Neural progenitor cell (in vitro differentiated cells): ENCODE data around the gene GDF7. TPM values are rescaled to one million over a fixed set of nuclear protein-coding genes. Genes with fewer than 3 reads are reported as not detected.

Experiments
- DNase-seq: peaks from one replicate; pipeline ENCODE4 v3.0.0-alpha.2; 2016; ENCODE audit warnings: low spot score
- H2AFZ ChIP-seq: fragments of 200-600 bp; sonication (generic); replicated peaks from 2 replicates; pipeline ENCODE4 v1.6.1; 2016; ENCODE audit warnings: antibody characterized with exemption
- H3F3A ChIP-seq: fragments of 200-600 bp; sonication (generic); 2 replicates; pipeline ENCODE4 v1.6.1; 2016; ENCODE audit warnings: antibody characterized with exemption, low read depth
- H3K27ac ChIP-seq: fragments of 200-600 bp; sonication (generic); 2 replicates; pipeline ENCODE4 v1.5.1; 2016; ENCODE audit warnings: mild to moderate bottlenecking
- H3K27me3 ChIP-seq: fragments of 200-600 bp; sonication (generic); 2 replicates; pipeline ENCODE4 v1.6.1; 2016; ENCODE audit warnings: mild to moderate bottlenecking, moderate library complexity
- H3K36me3 ChIP-seq: fragments of 200-600 bp; sonication (generic); 2 replicates; pipeline ENCODE4 v1.5.1; 2016
- H3K4me1 ChIP-seq: fragments of 200-600 bp; sonication (generic); 2 replicates; pipeline ENCODE4 v1.6.1; 2016; ENCODE audit warnings: mixed run types
- H3K4me2 ChIP-seq: fragments of 200-600 bp; sonication (generic); 2 replicates; pipeline ENCODE4 v1.6.1; 2016
- H3K4me3 ChIP-seq: fragments of 200-600 bp; sonication (generic); 2 replicates; pipeline ENCODE4 v1.5.1; 2016
- H3K79me2 ChIP-seq: fragments of 200-600 bp; sonication (generic); 2 replicates; pipeline ENCODE4 v1.6.1; 2016; ENCODE audit warnings: low read depth
- H3K9ac ChIP-seq: fragments of 200-600 bp; sonication (generic); 2 replicates; pipeline ENCODE4 v1.6.1; 2016
- H3K9me3 ChIP-seq: fragments of 200-600 bp; sonication (generic); 2 replicates; pipeline ENCODE4 v1.5.1; 2016; ENCODE audit warnings: low read depth
- H4K20me1 ChIP-seq: fragments of 200-600 bp; sonication (generic); 2 replicates; pipeline ENCODE4 v1.6.1; 2016; ENCODE audit warnings: low read depth
- H3K27ac Mint-ChIP-seq: 3 replicates; pipeline ENCODE4 v1.8.0; 2021; ENCODE audit warnings: mixed read lengths
- H3K27me3 Mint-ChIP-seq: 2 replicates; pipeline ENCODE4 v1.8.0; 2022; ENCODE audit warnings: low read depth, mild to moderate bottlenecking, inconsistent platforms, moderate library complexity, mixed read lengths; ENCODE audit not compliant: insufficient read depth
- H3K36me3 Mint-ChIP-seq: 3 replicates; pipeline ENCODE4 v1.8.0; 2021; ENCODE audit warnings: mixed read lengths
- H3K4me1 Mint-ChIP-seq: 3 replicates; pipeline ENCODE4 v1.8.0; 2021; ENCODE audit warnings: mixed read lengths
- H3K4me3 Mint-ChIP-seq: 3 replicates; pipeline ENCODE4 v1.8.0; 2021; ENCODE audit warnings: mild to moderate bottlenecking, moderate library complexity, mixed read lengths
- H3K9me3 Mint-ChIP-seq: 3 replicates; pipeline ENCODE4 v1.8.0; 2020; ENCODE audit warnings: mixed read lengths
- EZH2 ChIP-seq: fragments of 200-600 bp; sonication (generic); IDR thresholded peaks from 2 replicates; pipeline ENCODE4 v1.6.1; 2017; ENCODE audit warnings: antibody characterized with exemption, mild to moderate bottlenecking, moderate library complexity
- EZH2phosphoT487 ChIP-seq: fragments of 200-600 bp; sonication (generic); IDR thresholded peaks from 2 replicates; pipeline ENCODE4 v1.6.1; 2017; ENCODE audit warnings: antibody characterized with exemption
- total RNA-seq: library from RNA; depleted of rRNA; stranded (reverse); fragments of >200 nt; gene quantifications from 2 replicates; pipeline ENCODE4 v1.2.3, GENCODE V29; 2015; ENCODE audit warnings: low replicate concordance
- TF ChIP-seq, protein P1 (sequence below): fragments of 200-600 bp; sonication (generic); IDR thresholded peaks from 2 replicates; pipeline ENCODE4 v1.5.1; 2017; ENCODE audit warnings: antibody characterized with exemption, mild to moderate bottlenecking

The GDF7 gene
- total RNA-seq, 1 donor from 2014 or later, result not detected

DNA sequence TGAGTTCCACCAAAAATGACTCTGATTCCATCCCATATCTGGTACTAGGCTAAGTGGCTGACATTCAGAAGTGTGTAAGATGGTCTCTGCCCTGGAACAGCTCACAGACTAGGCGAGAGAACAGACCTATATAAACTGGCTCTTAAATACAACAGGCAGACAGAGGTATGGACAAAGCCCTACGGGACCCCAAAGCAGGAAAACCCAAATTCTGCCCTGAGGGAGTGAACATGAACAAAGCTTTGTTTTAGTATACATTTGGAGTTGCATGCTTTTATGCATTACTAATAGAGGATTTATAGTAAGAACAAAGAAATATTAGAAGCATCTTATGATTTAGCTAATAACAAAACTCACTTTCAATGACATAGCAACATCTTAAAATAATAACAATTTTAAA, 25.1 kb downstream of the GDF7 start:
- Histone ChIP-seq H3K27ac (no peak overlapping the region), H3K27me3 (no peaks in the 10 kb centered on the region), H3K36me3 (no peaks in the 10 kb centered on the region), H4K20me1 (peaks cover 4% of the 10 kb centered on the region), H3K9me3 (no peaks in the 10 kb centered on the region), H3K4me3 (no peak overlapping the region), H3K79me2 (no peaks in the 10 kb centered on the region), H3K4me1 (no peaks in the 10 kb centered on the region), H2AFZ (no peak overlapping the region), H3F3A (no peaks in the 10 kb centered on the region), H3K9ac (no peak overlapping the region), H3K4me2 (no peak overlapping the region)
- TF ChIP-seq, protein P1, sequence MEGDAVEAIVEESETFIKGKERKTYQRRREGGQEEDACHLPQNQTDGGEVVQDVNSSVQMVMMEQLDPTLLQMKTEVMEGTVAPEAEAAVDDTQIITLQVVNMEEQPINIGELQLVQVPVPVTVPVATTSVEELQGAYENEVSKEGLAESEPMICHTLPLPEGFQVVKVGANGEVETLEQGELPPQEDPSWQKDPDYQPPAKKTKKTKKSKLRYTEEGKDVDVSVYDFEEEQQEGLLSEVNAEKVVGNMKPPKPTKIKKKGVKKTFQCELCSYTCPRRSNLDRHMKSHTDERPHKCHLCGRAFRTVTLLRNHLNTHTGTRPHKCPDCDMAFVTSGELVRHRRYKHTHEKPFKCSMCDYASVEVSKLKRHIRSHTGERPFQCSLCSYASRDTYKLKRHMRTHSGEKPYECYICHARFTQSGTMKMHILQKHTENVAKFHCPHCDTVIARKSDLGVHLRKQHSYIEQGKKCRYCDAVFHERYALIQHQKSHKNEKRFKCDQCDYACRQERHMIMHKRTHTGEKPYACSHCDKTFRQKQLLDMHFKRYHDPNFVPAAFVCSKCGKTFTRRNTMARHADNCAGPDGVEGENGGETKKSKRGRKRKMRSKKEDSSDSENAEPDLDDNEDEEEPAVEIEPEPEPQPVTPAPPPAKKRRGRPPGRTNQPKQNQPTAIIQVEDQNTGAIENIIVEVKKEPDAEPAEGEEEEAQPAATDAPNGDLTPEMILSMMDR, result no peak
- TF ChIP-seq EZH2, result no peak
- TF ChIP-seq EZH2phosphoT487, result no peak
- H3K27me3 Mint-ChIP-seq, result no peaks in the 10 kb centered on the region
- H3K4me3 Mint-ChIP-seq, result no peak overlapping the region
- H3K36me3 Mint-ChIP-seq, result peaks cover 15% of the 10 kb centered on the region
- H3K4me1 Mint-ChIP-seq, result no peaks in the 10 kb centered on the region
- H3K9me3 Mint-ChIP-seq, result no peaks in the 10 kb centered on the region
- H3K27ac Mint-ChIP-seq, result no peak overlapping the region
- no peak for DNase-seq

DNA sequence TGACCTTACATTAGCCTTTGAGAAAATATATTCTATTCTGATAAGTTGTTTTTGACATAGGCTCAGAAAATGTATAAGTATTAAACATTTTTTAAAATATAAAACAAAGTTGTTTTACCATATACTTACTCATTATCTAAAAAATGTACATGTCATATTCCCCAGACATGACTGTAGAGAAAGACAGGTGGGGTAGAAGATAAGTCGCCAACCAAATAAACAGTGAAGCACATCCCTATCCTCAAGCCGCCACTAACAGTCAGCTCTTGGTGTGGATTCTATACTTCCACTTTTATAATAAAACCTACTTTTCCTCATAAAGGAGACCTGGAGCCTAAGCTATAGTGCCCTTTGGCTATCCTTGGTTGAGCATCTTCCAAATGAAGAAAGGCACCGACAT, 26.4 kb downstream of the GDF7 start:
- H3K27ac ChIP-seq, result no peak overlapping the region
- H3K36me3 ChIP-seq, result no peaks in the 10 kb centered on the region
- TF ChIP-seq EZH2 (no peak), EZH2phosphoT487 (no peak)
- TF ChIP-seq, protein P1, result no peak
- H4K20me1 ChIP-seq, result peaks cover 10% of the 10 kb centered on the region
- no peak overlapping the region for H3K4me2 ChIP-seq
- no peaks in the 10 kb centered on the region for H3K4me1 Mint-ChIP-seq
- no peaks in the 10 kb centered on the region for H3K9me3 Mint-ChIP-seq
- no peak overlapping the region for H2AFZ ChIP-seq
- H3F3A ChIP-seq, result no peaks in the 10 kb centered on the region
- no peaks in the 10 kb centered on the region for H3K9me3 ChIP-seq
- H3K4me1 ChIP-seq, result no peaks in the 10 kb centered on the region
- no peaks in the 10 kb centered on the region for H3K27me3 ChIP-seq
- no peaks in the 10 kb centered on the region for H3K27me3 Mint-ChIP-seq
- no peak overlapping the region for H3K27ac Mint-ChIP-seq
- DNase-seq, result no peak
- no peak overlapping the region for H3K4me3 ChIP-seq
- H3K36me3 Mint-ChIP-seq, result peaks cover 10% of the 10 kb centered on the region
- H3K4me3 Mint-ChIP-seq, result no peak overlapping the region
- no peak overlapping the region for H3K9ac ChIP-seq
- no peaks in the 10 kb centered on the region for H3K79me2 ChIP-seq

DNA sequence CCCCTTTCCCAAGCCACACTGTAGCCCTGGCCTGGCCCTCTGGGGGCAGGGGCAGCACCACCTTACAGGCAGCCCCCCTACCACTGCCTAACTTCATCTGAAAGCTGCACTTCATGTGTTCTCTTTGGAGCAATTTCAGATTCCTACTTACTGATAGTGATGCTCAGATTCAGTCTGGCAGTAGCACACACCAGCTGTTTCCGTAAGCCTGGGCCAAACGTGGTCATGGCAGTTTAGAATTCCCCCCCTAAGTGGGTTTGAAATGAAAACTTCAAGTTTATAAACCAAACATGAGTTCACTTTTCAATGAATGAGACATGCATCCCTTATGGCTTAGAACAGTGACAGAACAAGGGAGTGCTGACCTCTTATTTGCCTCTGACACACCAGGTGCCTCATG, 29.4 kb downstream of the GDF7 start:
- Histone ChIP-seq H3K9ac (no peak overlapping the region), H3K4me1 (no peaks in the 10 kb centered on the region), H3K79me2 (no peaks in the 10 kb centered on the region), H3K27me3 (no peaks in the 10 kb centered on the region), H3K9me3 (no peaks in the 10 kb centered on the region), H3K27ac (no peak overlapping the region), H4K20me1 (peaks cover 10% of the 10 kb centered on the region), H2AFZ (no peak overlapping the region), H3F3A (no peaks in the 10 kb centered on the region), H3K36me3 (no peaks in the 10 kb centered on the region), H3K4me2 (no peak overlapping the region), H3K4me3 (no peak overlapping the region)
- Mint-ChIP-seq H3K27ac (no peak overlapping the region), H3K27me3 (peaks cover 2% of the 10 kb centered on the region), H3K4me1 (no peaks in the 10 kb centered on the region), H3K36me3 (peaks cover 7% of the 10 kb centered on the region), H3K4me3 (no peak overlapping the region), H3K9me3 (no peaks in the 10 kb centered on the region)
- TF ChIP-seq, protein P1, result no peak
- no peak for TF ChIP-seq EZH2phosphoT487
- no peak for TF ChIP-seq EZH2
- DNase-seq, result no peak
